Eye (tissue), 1 donor: ENCODE results near the gene L2HGDH.
"Not testable (repeated sequence)": the region's sequence is repeated elsewhere in the genome, so short reads cannot be mapped to it uniquely, and the experiment has no call there.

Experiments used
- DNase-seq: peaks from one replicate; pipeline ENCODE4 v3.0.0-alpha.2; 2015

The L2HGDH gene

GRCh38 chr14:50338587-50338986 is 26.6 kb upstream of the L2HGDH start:
- DNase-seq: no peak

DNA sequence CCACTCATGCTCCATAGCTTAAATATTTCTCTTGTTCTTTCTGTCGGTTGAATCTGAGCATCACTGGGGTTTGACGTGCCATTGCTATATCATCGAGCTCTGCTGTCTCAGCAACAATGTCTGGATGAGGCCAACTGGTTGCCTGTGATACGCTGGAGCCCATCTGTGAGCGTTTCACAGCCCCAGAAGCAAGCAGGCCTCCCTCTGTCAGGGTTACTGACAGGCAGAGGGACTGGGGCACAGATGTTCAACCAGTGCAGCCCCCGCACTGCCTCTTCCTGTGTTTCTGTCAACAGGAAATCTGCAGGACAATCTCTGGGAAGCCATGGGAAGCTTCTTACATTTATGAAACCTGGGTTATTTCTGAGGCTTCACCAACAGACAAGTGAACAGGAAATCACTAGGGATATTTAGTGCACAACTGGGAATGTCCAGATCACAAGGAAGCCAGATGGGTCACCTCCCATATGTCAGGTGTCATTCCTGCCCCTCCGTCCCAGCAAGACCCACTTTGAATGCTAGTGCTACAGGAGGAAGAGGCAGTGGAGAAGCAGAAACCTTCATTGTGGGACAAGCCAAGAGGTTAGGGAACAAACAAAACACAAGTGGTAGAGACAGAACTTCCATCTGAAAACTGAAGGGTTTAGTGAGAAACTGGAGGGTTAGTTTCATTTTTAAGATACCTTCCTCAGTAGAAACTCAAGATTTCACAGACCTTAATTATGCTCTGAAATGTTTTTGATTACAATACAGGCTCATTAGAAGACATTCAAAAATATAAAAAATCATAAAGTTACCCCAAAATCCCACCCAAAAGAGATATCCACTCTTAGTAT is 24.2 kb upstream of the L2HGDH start:
- peak; percentile 78 for DNase-seq

DNA sequence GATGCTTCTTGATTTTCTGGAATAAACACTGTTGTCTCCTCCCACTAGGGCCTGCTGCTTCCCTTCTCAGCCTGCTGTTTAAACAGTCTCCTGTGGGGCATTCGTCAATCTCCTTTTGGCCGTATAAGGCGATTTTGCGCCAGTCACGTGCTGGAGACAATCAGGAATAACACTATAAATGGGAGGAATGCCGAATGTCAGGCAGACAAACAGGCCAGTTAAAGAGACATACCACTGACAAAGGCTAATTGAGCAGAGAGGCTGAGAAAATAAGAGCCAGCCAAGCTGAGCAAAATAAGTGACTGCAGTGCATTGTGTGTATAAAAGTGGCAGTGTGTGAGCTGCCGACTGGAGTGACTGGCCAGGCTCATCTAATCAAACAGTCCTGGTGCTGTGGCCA is 23.4 kb upstream of the L2HGDH start:
- DNase-seq: peak; percentile 86

- no peak for DNase-seq
Measured at GRCh38 chr14:50334211-50334610, 22.2 kb upstream of the L2HGDH start.

GRCh38 chr14:50333014-50333509 is 21.0 kb upstream of the L2HGDH start:
- DNase-seq: no peak

GRCh38 chr14:50331596-50331995 is 19.6 kb upstream of the L2HGDH start:
- no peak for DNase-seq

- peak; percentile 91 for DNase-seq
Measured at GRCh38 chr14:50321009-50321660, 9.1 kb upstream of the L2HGDH start.

DNA sequence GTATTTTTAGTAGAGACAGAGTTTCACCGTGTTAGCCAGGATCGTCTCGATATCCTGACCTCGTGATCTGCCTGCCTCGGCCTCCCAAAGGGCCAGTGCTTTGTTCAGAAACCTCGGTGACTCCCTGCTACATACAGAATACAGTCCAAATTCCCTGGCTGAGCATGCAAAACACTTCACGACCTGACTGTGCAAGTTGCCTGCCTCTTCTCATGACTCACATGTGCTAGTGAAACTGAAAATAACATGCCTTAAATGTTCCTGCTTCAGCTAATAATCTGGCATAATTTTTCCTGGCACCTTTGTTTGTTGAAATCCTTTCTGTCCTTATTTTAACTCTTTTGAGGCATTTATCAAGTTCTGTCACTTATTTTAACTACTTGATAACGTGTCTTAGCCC is 8.3 kb upstream of the L2HGDH start:
- DNase-seq: no peak

GRCh38 chr14:50319721-50320120 is 7.7 kb upstream of the L2HGDH start:
- no peak for DNase-seq

GRCh38 chr14:50319293-50319692 is 7.3 kb upstream of the L2HGDH start:
- DNase-seq: no peak

DNA sequence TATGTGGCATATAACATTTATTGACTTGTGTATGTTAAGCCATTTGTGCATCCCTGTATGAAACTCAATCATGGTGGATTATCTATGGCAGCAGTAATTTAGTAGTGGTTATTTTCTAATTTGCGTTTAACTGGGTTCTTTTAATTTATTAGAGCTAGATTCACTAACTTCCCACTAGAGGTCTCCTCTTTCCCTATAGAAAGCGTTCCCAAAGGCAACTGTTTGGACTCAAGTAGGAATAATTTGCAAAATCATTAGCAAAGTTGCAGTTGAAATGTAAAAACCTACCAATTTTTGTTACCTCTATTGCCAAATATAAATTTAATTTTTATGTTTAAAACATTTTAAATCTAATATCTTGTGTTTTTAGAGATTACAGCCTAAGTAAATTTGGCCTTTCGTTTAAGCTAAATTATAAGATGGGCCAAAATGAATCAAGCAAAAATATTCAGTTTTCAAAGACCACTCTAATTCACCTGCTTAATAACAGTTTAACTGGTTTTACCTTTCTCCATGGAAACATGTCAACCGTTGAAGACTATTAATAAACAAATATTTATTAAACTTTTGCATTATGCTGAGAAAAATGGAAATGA is 6.1 kb upstream of the L2HGDH start:
- peak; percentile 52 for DNase-seq

- not testable (repeated sequence) for DNase-seq
Measured at GRCh38 chr14:50314098-50314497, 2.1 kb upstream of the L2HGDH start.

- DNase-seq: no peak
Measured at GRCh38 chr14:50312734-50313054, 665 bp upstream of the L2HGDH start.

DNA sequence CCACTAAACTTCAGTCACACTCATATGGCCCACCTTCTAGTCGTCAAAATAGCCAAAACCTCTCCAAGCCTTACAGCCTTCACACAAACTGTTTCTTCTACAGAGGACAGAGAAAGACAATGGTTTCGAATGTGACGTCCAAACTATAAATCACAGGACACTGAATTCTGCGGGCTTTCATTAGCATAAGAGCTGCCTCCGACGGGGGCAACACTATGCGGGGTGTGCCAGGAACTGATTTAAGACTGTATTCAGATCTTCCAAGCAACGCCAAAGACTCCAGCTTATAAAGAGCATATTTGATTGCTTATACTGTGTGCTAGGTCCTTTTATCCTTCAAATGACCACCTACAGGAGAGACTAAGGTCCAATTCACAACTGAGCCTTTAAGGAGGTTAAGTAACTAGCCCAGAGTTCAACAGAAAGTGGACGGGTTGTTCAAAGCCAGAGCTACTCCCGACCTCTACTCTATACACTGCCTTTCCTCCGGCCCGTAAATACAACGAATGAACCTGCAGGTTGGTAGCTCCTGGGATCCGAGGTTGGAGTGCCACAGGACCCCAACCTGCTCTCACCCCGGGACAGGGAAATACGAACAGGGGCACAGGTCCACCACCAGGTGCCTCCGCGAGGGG is 575 bp downstream of the L2HGDH start:
- no peak for DNase-seq

- DNase-seq: no peak
Measured at GRCh38 chr14:50310445-50310844, 1.6 kb downstream of the L2HGDH start.

GRCh38 chr14:50308363-50308915 is 3.6 kb downstream of the L2HGDH start:
- DNase-seq: no peak

- no peak for DNase-seq
Measured at GRCh38 chr14:50303744-50304471, 8.1 kb downstream of the L2HGDH start.

GRCh38 chr14:50301914-50302313 is 10.1 kb downstream of the L2HGDH start:
- DNase-seq: no peak

DNA sequence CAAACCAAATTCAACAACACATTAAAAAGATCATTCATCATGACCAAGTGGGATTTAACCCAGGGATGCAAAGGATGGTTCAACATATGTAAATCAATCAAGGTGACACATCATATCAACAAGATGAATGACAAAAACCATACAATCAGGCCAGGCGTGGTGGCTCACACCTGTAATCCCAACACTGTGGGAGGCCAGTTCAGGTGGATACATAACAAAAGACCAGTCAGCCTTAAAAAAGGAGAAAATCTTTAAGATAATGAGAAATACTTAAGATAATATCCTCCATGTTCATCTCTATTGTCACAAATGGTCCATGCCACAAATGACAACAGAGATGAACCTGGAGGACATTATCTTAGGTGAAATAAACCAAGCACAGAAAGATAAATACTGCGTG is 12.4 kb downstream of the L2HGDH start:
- no peak for DNase-seq

GRCh38 chr14:50290306-50290705 is 21.7 kb downstream of the L2HGDH start:
- no peak for DNase-seq

GRCh38 chr14:50288146-50288545 is 23.9 kb downstream of the L2HGDH start:
- DNase-seq: no peak

DNA sequence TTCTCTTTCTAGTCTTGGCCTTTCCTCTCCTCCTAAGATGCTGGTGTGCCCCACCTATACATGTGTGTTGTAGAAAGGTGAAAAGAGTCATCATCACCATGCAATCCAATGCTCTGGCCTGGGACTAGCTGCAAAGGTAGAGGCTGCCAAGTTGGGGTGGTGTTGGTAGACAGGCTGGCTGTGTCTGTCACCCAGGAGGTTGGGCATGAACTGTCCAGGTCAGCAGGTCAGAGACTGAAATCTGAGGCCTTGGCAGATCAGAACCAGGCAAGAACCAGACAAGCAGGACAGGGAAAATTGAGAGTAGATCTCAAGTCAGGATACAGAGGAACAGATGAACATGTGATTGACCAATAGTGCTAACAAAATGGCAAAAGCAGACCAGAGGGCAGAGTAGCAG is 26.2 kb downstream of the L2HGDH start:
- DNase-seq: no peak

DNA sequence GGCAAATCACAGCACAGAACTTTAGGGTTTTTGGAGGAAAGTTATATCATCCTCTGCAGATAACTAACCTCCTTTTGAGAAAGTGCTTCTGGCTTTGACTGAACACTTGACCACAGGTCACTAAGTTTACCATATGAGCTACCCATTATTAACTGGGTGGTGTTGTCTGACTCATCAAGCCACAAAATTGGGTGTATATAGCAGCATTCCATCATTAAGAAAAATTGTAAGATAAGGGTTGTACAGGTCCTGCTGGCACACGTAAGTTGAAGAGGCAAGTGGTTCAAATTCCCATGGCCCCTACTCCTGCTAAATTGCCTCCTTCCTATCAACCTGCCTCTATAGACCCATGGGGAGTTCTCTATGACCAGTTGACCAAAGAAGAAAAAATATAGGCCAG is 39.5 kb downstream of the L2HGDH start:
- no peak for DNase-seq
